Measurements from ENCODE around the gene ECT2L.

ECT2L gene

GRCh38 chr6:138944412-138944811 lies 148.5 kb downstream of the ECT2L start:
- DNase-seq, result no peak

GRCh38 chr6:138945354-138945753 lies 149.5 kb downstream of the ECT2L start:
- no peak for DNase-seq

- no peak for DNase-seq
Measured at GRCh38 chr6:138948004-138948403, 152.1 kb downstream of the ECT2L start.

- DNase-seq, result no peak
Measured at GRCh38 chr6:138948546-138949179, 152.8 kb downstream of the ECT2L start.

- DNase-seq, result no peak
Measured at GRCh38 chr6:138953451-138953850, 157.6 kb downstream of the ECT2L start.

All from effector CD4-positive, alpha-beta T cell (primary cell).